Measurements from ENCODE around the gene C1orf198.

Gene C1orf198

GRCh38 chr1:230901671-230902070 lies 33.4 kb upstream of the C1orf198 start:
- no peak for TF ChIP-seq JUND (IDR thresholded peaks at IDR 0.05; ENCODE audit: low read depth)
- in situ Hi-C loops (cut with HindIII; ENCODE audit: low pct_unique_long_range_greater_than_20kb, low sequenced_read_pairs), result no loop called here
- DNase-seq (ENCODE audit: low read depth in 1 of 2, low spot score in 1 of 2), result no peak

DNA sequence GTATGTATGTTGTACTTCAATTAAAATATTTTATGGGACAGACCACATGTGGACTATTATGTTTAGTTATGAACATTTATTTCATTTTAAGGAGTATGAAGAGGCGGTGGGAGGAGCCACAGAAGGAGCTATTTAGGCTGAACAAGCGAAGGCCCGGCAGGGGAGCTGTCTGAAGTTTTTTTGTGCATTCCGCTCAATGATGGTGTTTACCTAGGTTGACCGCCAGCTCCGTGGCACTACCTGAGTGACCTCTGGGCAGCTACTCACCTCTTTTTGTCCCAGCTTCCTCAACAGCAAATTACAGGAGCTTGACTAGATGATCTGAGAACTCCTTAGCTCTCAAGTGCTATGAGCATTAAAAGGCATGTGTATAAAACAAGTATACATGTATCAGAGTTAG lies 32.7 kb upstream of the C1orf198 start:
- no peak for TF ChIP-seq JUND (IDR thresholded peaks at IDR 0.05; ENCODE audit: low read depth)
- no peak for DNase-seq (ENCODE audit: low read depth in 1 of 2, low spot score in 1 of 2)
- in situ Hi-C loops (cut with HindIII; ENCODE audit: low pct_unique_long_range_greater_than_20kb, low sequenced_read_pairs), result no loop called here

DNA sequence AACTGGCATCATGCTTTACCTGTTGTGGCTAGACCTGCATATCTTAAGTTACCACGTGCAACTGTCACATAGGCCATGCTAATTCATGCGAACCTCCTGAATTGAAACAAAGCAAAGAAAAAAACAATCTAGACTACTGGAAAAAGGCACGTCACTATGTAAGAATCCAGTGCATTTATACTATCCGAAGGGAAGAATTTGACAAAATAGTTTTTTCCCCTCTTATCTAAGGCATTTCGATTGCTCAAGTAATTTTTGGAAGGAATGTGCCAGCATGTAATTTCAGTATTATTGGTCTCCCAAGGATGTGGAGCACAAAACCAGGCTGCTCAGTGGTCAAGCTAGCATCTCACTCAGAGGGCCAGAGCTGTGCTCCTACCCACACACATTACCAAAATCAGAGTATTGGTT lies 31.5 kb upstream of the C1orf198 start:
- TF ChIP-seq JUND (IDR thresholded peaks at IDR 0.05; ENCODE audit: low read depth), result no peak
- in situ Hi-C loops (cut with HindIII; ENCODE audit: low pct_unique_long_range_greater_than_20kb, low sequenced_read_pairs), result no loop called here
- no peak for DNase-seq (ENCODE audit: low read depth in 1 of 2, low spot score in 1 of 2)

DNA sequence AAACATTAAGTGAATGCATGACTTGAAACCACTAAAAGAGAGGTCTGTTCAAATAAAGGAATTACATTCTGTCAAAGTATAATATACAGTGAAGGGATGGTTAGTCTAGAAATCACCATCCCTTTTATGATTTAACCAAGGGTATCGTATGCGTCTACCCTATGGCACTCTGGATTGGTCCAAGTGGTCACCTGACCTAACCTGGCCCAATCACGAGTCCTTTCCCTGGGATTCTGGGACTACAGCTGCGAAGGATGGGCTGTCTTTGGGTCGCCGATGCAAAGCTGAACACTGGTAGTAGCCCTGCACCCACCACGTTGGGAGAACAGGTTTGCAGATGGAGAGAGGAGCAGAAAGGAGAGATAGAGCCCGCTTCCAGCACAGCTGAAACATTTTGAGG lies 30.4 kb upstream of the C1orf198 start:
- no peak for TF ChIP-seq JUND (IDR thresholded peaks at IDR 0.05; ENCODE audit: low read depth)
- no peak for DNase-seq (ENCODE audit: low read depth in 1 of 2, low spot score in 1 of 2)
- in situ Hi-C loops (cut with HindIII; ENCODE audit: low pct_unique_long_range_greater_than_20kb, low sequenced_read_pairs), result no loop called here

- DNase-seq (ENCODE audit: low read depth in 1 of 2, low spot score in 1 of 2), result no peak
- in situ Hi-C loops (cut with HindIII; ENCODE audit: low pct_unique_long_range_greater_than_20kb, low sequenced_read_pairs), result no loop called here
- TF ChIP-seq JUND (IDR thresholded peaks at IDR 0.05; ENCODE audit: low read depth), result no peak
Observed at GRCh38 chr1:230898144-230898543, 29.8 kb upstream of the C1orf198 start.

GRCh38 chr1:230896779-230897178 lies 28.5 kb upstream of the C1orf198 start:
- in situ Hi-C loops (cut with HindIII; ENCODE audit: low pct_unique_long_range_greater_than_20kb, low sequenced_read_pairs), result no loop called here
- no peak for DNase-seq (ENCODE audit: low read depth in 1 of 2, low spot score in 1 of 2)
- TF ChIP-seq JUND (IDR thresholded peaks at IDR 0.05; ENCODE audit: low read depth), result no peak

- TF ChIP-seq JUND (IDR thresholded peaks at IDR 0.05; ENCODE audit: low read depth), result no peak
- in situ Hi-C loops (cut with HindIII; ENCODE audit: low pct_unique_long_range_greater_than_20kb, low sequenced_read_pairs), result no loop called here
- DNase-seq (ENCODE audit: low read depth in 1 of 2, low spot score in 1 of 2), result no peak
Observed at GRCh38 chr1:230895452-230895851, 27.1 kb upstream of the C1orf198 start.

DNA sequence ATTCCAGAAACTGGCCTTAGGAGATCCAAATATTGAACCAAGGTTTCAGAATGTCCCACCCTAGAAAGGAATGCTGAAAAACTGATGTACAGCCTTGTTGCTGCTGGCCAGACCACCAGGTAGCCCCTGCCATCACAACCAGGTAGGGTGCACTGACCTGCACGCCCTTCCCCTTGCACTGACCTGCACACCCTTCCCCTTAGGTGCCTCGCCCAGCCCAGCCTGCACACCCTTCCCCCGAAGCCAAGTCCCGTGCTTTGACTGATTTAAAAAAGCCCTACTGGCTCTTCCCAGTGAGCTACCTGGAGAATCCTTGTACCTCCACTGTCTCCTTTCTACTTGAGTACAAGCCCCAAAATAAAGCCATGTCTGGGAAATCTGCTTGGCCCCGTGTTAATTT lies 26.3 kb upstream of the C1orf198 start:
- DNase-seq (ENCODE audit: low read depth in 1 of 2, low spot score in 1 of 2), result no peak
- in situ Hi-C loops (cut with HindIII; ENCODE audit: low pct_unique_long_range_greater_than_20kb, low sequenced_read_pairs), result no loop called here
- no peak for TF ChIP-seq JUND (IDR thresholded peaks at IDR 0.05; ENCODE audit: low read depth)

- TF ChIP-seq JUND (IDR thresholded peaks at IDR 0.05; ENCODE audit: low read depth), result no peak
- in situ Hi-C loops (cut with HindIII; ENCODE audit: low pct_unique_long_range_greater_than_20kb, low sequenced_read_pairs), result no loop called here
- DNase-seq (ENCODE audit: low read depth in 1 of 2, low spot score in 1 of 2), result no peak
Observed at GRCh38 chr1:230894032-230894431, 25.7 kb upstream of the C1orf198 start.

DNA sequence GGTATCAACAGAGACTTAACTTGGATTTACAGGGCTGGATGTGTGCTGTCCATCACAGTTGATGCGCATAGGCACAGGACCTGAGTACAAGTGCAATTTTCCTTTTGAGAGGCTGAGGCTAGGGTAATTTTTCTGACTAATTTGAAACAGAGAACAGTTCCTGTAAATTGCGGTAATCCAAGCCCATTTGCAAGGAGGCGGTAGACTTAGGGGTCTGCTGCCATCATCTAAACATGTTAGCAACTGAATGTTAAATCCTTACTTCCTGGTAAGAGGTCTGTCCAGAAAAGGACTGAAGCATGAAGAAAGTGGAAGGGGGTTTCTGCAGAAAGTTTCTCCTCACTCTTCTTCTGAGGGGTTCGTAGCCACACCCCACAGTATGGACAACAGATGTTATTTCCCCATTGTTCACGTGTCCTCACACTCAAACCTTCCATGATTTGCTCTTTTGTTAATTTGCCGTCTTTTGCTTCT lies 23.7 kb upstream of the C1orf198 start:
- DNase-seq (ENCODE audit: low read depth in 1 of 2, low spot score in 1 of 2), result no peak
- in situ Hi-C loops (cut with HindIII; ENCODE audit: low pct_unique_long_range_greater_than_20kb, low sequenced_read_pairs), result no loop called here
- no peak for TF ChIP-seq JUND (IDR thresholded peaks at IDR 0.05; ENCODE audit: low read depth)

- in situ Hi-C loops (cut with HindIII; ENCODE audit: low pct_unique_long_range_greater_than_20kb, low sequenced_read_pairs), result no loop called here
- no peak for TF ChIP-seq JUND (IDR thresholded peaks at IDR 0.05; ENCODE audit: low read depth)
- no peak for DNase-seq (ENCODE audit: low read depth in 1 of 2, low spot score in 1 of 2)
Observed at GRCh38 chr1:230891413-230891812, 23.1 kb upstream of the C1orf198 start.

DNA sequence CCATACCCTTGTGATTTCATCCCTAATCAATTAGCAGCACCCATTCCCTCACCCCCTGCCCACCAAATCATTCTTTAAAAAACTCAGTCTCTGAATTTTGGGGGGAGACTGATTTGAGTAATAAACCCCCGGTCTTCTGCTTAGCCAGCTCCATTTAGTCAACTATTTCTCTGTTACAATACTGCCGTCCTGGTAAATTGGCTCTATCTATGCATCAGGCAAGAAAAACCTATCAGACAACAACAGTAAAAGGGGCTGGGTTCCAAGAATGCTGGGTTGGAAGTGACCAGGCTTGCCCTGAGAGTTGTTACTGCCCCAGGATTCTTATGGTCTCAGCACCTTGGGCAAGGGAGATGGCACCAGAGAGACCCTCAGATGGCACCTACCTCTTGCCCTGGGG lies 16.3 kb upstream of the C1orf198 start:
- in situ Hi-C loops (cut with HindIII; ENCODE audit: low pct_unique_long_range_greater_than_20kb, low sequenced_read_pairs), result no loop called here

DNA sequence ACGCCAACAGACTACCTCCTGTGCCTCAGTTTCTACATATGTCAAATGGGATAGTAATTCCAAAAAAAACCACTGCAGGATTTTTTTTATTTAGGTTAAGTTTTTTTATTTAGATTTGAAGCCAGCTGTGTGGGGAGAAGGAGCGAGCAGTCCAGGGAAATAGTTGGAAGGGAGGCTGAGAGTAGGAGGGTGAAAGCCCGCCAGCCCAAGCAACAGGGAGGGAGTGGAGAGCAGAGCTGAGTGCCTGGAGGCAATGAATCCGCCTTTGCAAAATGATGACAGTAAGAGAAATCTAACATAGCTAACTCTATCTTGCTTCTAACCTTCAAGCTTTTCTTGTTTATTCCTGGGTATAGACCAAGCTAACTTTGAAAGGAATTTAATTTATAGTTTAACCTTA lies 15.6 kb upstream of the C1orf198 start:
- TF ChIP-seq JUND (IDR thresholded peaks at IDR 0.05; ENCODE audit: low read depth), result no peak
- no peak for DNase-seq (ENCODE audit: low read depth in 1 of 2, low spot score in 1 of 2)
- in situ Hi-C loops (cut with HindIII; ENCODE audit: low pct_unique_long_range_greater_than_20kb, low sequenced_read_pairs), result no loop called here

More for the DNA sequence above, 16.3 kb upstream of the C1orf198 start:
- no peak for TF ChIP-seq JUND (IDR thresholded peaks at IDR 0.05; ENCODE audit: low read depth)
- DNase-seq (ENCODE audit: low read depth in 1 of 2, low spot score in 1 of 2), result no peak

DNA sequence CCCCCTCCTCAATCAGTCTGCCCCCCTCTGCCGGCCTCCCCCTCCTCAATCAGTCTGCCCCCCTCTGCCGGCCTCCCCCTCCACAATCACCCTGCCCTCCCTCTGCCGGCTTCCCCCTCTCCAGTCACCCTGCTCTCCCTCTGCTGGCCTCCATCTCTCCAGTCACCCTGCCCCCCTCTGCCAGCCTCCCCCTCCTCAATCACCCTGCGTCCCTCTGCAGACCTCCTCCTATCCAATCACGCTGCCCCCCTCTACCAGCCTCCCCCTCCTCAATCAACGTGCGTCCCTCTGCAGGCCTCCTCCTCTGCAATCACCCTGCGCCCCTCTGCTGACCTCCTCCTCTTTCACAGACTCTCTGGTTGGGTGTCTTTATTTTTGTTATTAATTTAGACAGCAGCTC lies 11.5 kb upstream of the C1orf198 start:
- in situ Hi-C loops (cut with HindIII; ENCODE audit: low pct_unique_long_range_greater_than_20kb, low sequenced_read_pairs), result no loop called here
- DNase-seq (ENCODE audit: low read depth in 1 of 2, low spot score in 1 of 2), result no peak
- TF ChIP-seq JUND (IDR thresholded peaks at IDR 0.05; ENCODE audit: low read depth), result no peak
